Left ventricle myocardium superior (tissue), 1 donor: ENCODE data around the gene CALHM1. TPM values are rescaled to one million over a fixed set of nuclear protein-coding genes. Genes with fewer than 3 reads are reported as not detected.

Experiments
- total RNA-seq: library from RNA; stranded (reverse); fragmentation: NEBNext Ultra II Directional; extraction: Animal tissue kit (Norgen Biotek cat#: 25700); gene quantifications from one replicate; pipeline ENCODE4 v1.2.1, GENCODE V29; 2021
- donor health status: DM: no; HTN: yes; CAD: no; lungs with severe emphysema.

The CALHM1 gene
- total RNA-seq, 1 donor from 2014 or later, result not detected

Other genes starting within 250 kb of the CALHM1 start
- gene RPEL1, start 213.0 kb downstream of the CALHM1 start, total RNA-seq, result not detected
- not detected for gene INA, start 181.8 kb downstream of the CALHM1 start, total RNA-seq
- 5.5 TPM for gene PCGF6, start 107.8 kb downstream of the CALHM1 start, total RNA-seq
- 2.8 TPM for gene TAF5, start 90.9 kb downstream of the CALHM1 start, total RNA-seq
- gene ATP5MK, start 62.4 kb downstream of the CALHM1 start, total RNA-seq, result 1,234 TPM
- 12.1 TPM for gene PDCD11, start 62.3 kb downstream of the CALHM1 start, total RNA-seq
- 9.8 TPM for gene CALHM2, start 6.5 kb downstream of the CALHM1 start, total RNA-seq
- not detected for gene CALHM3, start 20.3 kb upstream of the CALHM1 start, total RNA-seq
- gene NEURL1, start 34.8 kb upstream of the CALHM1 start, total RNA-seq, result not detected